Dedifferentiated amniotic fluid mesenchymal stem cell (primary cell): ENCODE measurements around the gene GFI1B.
"Not testable (repeated sequence)": the region's sequence is repeated elsewhere in the genome, so short reads cannot be mapped to it uniquely, and the experiment has no call there.

ENCODE experiments used
- DNase-seq: peaks from one replicate; pipeline ENCODE4 v3.0.0-alpha.2; 2016; ENCODE audit errors: extremely low spot score

The GFI1B gene

DNA sequence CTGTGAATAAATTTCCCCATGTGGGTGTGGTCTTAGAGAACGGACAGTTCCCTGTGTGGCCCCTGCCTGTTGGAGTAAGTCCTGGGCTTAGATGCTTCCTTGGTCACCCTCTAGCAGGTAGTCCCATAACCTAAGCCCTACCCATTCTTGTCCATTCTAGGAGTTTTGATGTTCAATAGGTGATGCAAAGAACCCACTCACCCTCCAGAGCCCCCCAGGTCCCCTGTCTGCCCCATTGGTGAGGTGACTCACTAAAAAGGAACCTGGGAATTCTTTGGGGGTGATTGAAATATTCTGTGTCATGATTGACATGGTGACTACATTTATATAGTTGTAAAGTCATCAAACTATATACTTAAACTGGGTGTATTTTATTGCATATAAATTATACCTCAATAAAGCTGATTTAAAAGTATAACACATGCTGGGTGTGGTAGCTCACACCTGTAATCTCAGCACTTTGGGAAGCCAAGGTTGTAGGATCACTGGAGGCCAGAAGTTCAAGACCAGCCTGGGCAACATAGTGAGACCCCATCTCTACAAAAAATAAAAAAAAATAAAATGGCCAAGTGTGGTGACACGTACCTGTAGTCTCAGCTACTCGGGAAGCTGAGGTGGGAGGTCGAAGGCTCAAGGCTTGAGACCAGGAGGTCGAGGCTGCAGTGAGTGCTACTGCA is 31.6 kb downstream of the GFI1B start:
- no peak for DNase-seq

DNA sequence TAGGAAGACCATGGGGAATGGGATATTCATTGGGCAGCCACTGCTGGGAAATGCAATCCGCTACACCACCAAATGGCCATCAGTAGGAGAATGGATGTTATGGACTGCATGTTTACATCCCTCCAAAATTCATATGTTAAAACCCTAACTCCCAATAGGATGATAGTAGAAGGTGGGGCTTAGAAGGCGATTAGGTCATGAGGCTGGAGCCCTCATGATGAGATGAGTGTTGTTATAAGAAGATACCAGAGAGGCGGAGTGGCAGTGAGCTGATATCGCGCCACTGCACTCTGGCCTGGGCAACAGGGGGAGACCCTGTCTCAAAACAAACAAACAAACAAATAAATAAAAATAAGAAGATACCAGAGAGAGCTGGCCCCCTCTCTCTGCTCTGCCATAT is 36.2 kb downstream of the GFI1B start:
- DNase-seq, result no peak

DNA sequence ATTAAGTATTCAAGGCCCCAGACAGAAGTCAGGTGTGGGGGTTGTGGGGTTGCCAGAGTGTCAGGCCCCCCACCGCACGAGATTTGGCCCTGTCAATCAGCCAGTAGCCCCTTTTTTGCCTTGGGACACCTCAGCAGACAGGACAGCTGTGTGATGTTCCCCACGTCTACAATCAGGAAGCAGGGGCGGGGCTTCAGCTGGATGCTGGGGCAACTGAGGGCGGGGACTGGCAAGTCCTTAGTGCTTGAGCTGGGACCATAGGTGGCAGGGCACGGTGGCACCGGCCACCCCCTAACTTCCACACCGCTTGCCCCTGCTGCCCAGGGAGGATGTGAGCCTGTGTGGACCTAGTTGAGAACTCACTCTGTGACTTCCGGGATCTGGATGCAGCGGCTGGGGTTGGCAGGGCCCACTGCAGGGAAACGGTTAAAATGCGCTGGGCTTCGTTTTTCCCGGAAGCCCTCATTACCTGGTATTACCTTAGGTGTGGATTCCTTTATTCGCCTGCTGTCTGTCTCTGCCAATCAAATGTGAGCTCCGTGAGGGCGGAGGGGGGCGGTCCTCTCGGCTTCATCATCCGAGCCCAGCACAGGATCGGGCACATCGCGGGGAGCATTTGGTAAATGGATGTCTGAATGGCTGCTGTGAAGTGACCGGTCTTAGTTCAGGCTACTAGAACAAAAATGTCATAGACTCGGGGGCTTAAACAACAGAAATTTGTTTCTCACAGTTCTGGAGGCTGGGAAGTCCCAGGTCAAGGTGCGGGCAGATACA is 44.8 kb downstream of the GFI1B start:
- no peak for DNase-seq

DNA sequence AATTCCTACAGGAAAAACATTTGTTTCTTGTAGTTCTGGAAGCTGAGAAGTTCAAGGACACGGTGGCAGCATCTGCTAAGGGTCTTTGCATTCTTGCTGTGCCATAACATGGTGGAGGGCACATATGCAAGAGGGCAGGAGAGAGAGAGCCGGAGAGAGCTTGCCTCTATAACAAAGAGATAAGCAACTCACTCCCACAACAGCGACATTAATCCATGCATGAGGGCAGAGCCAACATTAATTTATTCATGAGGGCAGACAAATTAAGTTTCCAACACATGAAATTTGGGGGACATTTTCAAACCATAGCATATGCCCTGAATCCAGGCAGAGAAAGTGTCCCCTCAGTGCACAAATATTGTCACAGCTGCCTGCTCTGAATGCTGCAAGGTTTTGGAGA is 47.9 kb downstream of the GFI1B start:
- no peak for DNase-seq

DNA sequence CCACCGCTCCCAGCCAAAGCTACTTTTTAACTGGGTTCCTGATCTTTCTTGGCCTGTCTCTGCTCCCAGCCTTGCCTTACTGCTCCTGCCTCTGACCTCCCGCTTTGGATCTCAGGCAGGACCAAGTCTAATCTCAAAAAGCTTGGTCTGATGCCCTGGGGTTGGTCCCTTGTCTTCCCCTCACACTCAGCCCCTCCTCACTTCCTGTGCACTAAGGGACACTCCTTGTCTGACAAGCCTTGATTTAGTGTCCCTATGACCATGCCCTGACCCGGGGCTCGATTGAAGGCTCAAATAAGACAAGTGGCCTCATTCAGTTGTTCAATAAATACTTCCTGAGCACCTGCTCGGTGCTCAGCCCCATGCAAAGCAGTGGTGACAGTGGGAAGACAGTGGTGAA is 48.6 kb downstream of the GFI1B start:
- DNase-seq, result no peak

DNA sequence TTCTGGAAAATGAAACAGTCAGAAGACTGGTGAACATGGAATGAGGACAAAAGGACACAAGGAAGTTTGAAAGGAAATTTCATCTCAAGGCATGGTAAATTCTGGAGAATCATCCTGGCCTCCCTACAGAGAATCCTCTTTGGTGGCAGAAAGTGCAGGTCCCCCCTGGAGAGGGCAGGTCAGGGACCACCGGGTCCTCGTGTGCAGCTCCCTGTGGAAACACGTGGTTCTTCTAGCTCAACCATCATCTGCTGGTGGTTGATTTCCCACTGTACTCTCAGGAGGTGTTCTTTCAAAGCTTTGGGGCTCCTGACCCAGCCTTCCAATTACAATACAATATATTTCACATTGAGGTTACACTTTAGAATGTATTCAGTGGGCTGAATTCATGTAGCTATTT is 49.7 kb downstream of the GFI1B start:
- DNase-seq, result no peak

DNA sequence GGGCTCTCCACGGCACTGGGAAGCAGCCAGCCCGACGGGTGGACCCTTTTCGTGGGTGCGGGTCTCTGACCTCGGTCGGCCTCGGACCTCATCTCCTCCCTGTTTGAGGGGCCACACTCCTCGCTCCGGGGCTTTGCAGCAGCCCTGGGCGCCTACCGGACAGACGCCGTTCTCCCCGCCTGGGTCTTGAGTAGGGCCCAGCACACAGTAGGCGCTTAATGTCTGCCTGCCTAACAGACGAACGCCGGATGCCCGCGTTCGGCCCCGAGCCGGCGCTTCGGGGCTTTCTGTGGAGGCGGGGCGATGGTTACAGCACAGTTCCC is 51.5 kb downstream of the GFI1B start:
- DNase-seq, result no peak

DNA sequence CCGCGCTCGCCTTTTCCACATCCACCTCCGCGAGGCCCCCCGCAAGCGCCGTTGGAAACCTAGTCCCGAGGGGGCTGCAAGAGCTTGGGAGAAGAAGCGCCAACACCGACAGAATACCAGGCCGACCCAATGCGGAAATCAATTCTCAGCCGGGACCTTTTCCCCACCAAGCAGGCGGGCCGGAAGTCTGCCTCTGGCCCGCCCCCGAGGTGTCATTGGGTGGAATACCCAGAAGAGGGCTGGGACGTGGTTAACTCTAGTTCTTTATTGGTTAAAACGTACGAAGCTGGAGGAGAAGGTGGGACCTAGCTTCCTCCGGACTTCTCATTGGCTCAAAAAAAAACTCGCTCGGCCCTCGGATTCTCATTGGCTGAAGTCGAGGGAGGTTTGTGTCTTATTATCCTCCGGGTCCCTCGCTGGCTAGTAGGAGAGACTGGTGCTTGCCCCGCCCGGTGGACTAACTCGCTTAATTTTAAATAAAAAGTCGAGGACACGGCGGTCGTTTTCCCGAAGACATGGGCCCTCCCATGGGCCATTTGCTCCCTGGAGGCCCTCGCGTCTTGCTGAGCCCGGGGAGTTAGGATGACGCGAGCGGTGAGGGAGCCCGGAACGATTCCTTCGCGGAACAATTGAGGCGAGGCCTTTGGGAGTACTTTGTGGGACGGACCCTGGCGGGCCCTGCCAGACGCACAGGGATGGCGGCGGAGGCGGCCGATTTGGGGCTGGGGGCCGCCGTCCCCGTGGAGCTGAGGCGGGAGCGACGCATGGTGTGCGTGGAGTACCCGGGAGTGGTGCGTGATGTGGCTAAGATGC is 52.0 kb downstream of the GFI1B start, which contains the start of gene GTF3C5:
TSS of gene GTF3C5 (plus strand) at position 681 of the 813 bp plus-strand sequence. CDS start at position 696, 15 bp downstream.
- peak; percentile 100 for DNase-seq

DNA sequence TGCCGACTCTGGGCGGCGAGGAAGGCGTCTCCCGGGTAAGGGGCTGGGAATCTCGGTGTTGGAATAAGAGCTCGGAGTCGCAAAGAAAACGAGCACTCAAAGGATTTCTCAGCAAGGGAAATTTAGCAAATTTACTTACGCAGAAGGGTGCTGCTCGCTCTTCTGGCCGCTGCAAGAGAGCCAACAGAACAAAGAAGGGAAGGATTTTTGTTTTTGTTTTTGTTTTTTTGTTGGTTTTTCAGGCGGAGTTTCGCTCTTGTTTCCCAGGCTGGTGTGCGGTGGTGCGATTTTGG is 52.6 kb downstream of the GFI1B start:
- no peak for DNase-seq

DNA sequence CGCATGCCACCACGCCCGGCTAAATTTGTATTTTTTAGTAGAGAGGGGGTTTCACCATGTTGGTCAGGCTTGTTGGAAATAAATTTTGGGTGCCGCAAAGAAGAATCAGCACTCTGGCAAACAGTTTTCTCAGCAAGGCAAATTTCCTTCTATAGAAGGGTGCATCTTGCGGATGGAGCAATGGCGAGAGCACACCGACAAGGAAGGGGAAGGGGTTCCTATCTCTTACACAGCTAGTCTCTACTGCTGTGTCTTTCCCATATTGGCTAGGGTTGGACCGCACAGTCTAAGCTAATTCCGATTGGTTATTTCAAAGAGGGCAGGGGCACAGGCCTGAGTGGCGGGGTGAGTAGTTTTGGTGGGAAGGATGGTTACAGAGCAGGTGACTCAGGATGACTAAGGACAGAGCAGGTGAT is 53.0 kb downstream of the GFI1B start:
- no peak for DNase-seq

DNA sequence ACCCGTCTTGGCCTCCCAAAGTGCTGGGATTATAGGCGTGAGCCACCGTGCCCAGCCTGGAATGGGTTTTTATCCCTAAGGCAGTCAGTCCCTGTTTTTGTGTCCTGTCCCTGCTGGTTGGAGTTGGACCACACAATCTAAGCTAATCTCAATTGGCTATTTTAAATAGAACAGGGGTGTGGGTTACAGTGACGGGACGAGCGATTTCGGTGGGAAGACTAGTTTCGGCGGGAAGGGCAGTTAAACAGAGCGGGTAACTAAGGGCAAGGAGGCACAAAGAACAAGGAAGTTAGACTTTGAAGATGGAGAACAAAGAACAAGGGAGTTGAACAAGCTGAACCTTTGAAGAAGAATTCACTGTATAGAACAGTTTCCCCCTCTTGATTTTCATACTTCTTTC is 53.7 kb downstream of the GFI1B start:
- DNase-seq, result no peak

DNA sequence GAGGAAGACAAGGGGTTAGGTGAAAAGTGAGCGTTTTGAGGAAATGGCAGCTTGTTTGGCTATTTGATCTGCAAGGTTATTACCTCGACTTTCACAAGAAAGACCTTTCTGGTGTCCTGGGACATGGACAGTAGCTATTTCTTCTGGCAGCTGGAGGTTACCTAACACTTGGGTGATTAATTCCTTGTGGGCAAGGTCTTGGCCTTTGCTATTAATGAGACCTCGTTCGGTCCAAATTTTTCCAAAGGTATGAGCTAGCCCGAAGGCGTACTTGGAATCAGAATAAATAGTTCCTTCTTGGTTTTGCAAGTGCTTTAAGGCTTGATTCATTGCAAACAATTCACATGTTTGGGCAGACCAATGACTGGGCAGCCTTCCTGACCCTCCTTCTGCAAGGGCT is 57.2 kb downstream of the GFI1B start:
- DNase-seq, result no peak

DNA sequence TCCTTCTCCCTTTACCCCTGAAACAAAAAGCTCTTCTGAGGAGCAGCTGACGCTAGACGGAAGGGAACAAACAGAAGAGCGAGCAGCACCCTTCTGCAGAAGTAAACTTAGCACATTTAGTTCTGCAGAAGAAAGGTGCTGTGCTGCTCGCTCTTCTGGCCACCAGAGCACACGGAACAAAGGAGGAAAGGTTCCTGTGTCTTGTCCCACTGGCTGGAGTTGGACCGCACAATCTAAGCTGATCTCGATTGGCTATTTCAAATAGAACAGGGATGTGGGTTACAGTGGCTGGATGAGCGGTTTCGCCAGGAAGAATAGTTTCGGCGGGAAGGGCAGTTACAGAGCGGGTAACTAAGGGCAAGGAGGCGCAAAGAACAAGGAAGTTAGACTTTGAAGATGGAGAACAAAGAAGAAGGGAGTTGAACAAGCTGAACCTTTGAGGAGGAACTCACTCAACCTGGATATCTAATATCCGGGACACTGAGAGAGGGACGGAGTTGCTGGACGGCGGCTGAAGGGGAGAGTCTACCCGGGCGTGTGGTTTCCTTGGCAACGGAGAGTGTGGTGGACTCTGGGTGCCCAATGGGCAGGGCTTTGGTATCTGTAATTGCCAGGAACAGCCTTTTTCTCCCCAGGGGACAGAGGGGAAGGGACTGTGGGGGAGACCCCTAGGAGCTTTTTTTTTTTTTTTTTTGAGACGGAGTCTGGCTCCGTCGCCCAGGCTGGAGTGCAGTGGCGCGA is 59.5 kb downstream of the GFI1B start:
- no peak for DNase-seq

DNA sequence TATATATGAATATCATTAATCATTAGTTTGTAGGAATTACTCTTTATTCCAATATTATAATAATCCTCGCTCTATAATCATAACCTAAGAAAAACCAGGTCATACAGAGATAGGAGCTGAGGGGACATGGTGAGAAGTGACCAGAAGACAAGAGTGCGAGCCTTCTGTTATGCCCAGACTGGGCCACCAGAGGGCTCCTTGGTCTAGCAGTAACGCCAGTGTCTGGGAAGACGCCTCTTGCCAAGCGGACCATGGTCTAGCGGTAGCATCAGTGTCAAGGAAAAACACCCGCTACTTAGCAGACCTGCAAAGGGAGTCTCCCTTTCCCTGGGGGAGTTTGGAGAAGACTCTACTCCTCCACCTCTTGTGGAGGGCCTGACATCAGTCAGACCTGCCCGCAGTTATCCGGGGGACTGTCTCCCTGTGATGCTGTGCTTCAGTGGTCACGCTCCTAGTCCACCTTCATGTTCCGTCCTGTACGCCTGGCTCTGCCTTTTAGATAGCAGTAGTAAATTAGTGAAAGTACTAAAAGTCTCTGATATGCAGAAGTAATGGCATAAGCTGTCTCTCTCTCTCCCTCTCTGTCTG is 62.5 kb downstream of the GFI1B start:
- not testable (repeated sequence) for DNase-seq
